ENCODE data around the gene HAGHL.
A peak's percentile ranks its signal among the peaks of the same experiment; 100 is the strongest.

GRCh38 chr16:685967-686366 is 40.9 kb upstream of the HAGHL start:
- TF ChIP-seq CTCF (IDR thresholded peaks at IDR 0.05 in 8 of 11, conservative IDR thresholded peaks at IDR 0.05 in 3 of 11) (peak in 7 of 11 experiments; percentile 6 to 54 (median 28)), POLR2A (IDR thresholded peaks at IDR 0.05) (no peak), POLR2AphosphoS5 (IDR thresholded peaks at IDR 0.05) (no peak)

Measured in spleen (tissue), 7 donors.